Esophagus squamous epithelium (tissue), 4 donors: ENCODE measurements around the gene RHOBTB1.

Experiments used
- POLR2A ChIP-seq, 4 donors: fragments of 450-650 bp; IDR thresholded peaks; one replicate each; pipeline ENCODE4 v1.6.1; 2017; ENCODE audit warnings: antibody characterized with exemption in 4 of 4, mild to moderate bottlenecking in 4 of 4, moderate library complexity in 3 of 4
- TF ChIP-seq, protein P1 (sequence below), 6 experiments: fragments of 450-650 bp in 4 of 6; fragments of 200-600 bp in 2 of 6; sonication (generic) in 2 of 6; IDR thresholded peaks; one replicate each; pipeline ENCODE4 v1.5.1; 2016 to 2019; ENCODE audit warnings: antibody characterized with exemption in 6 of 6, mild to moderate bottlenecking in 4 of 6, moderate library complexity in 4 of 6

DNA sequence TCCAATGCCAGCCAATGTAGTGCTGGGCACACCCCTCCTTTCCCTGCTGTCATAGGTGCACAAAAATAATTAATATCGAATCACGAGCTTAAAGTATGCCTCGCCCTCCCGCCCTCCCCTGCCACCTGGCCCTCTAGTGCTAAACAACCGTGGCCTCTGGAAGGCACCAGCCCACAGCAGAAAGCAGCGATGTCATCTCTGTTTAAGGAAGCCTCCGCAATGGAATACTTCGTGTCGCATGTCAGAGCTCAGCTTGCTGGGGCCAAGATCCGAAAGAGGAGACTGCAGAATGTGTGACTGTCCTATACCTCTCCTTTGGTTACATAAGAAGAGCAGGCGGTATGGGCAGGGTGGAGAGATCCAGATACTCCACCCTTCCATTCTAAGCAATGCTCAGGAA, 71.5 kb downstream of the RHOBTB1 start:
- TF ChIP-seq, protein P1, sequence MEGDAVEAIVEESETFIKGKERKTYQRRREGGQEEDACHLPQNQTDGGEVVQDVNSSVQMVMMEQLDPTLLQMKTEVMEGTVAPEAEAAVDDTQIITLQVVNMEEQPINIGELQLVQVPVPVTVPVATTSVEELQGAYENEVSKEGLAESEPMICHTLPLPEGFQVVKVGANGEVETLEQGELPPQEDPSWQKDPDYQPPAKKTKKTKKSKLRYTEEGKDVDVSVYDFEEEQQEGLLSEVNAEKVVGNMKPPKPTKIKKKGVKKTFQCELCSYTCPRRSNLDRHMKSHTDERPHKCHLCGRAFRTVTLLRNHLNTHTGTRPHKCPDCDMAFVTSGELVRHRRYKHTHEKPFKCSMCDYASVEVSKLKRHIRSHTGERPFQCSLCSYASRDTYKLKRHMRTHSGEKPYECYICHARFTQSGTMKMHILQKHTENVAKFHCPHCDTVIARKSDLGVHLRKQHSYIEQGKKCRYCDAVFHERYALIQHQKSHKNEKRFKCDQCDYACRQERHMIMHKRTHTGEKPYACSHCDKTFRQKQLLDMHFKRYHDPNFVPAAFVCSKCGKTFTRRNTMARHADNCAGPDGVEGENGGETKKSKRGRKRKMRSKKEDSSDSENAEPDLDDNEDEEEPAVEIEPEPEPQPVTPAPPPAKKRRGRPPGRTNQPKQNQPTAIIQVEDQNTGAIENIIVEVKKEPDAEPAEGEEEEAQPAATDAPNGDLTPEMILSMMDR (IDR thresholded peaks at IDR 0.05) = no peak
- TF ChIP-seq POLR2A (IDR thresholded peaks at IDR 0.05) = no peak
